GM23338 (cell line): ENCODE data around the gene PNPLA2. TPM values are rescaled to one million over a fixed set of nuclear protein-coding genes. Genes with fewer than 3 reads are reported as not detected.

ENCODE experiments used
- CREB1 ChIP-seq: fragments of 250-450 bp; sonication (Bioruptor Pico); IDR thresholded peaks from 2 replicates; pipeline ENCODE4 v1.5.0; 2020; ENCODE audit warnings: low read depth, mild to moderate bottlenecking, moderate library complexity
- EZH2 ChIP-seq: fragments of 200-600 bp; sonication (generic); IDR thresholded peaks from one replicate; pipeline ENCODE4 v1.8.0; 2017; ENCODE audit warnings: antibody characterized with exemption, mild to moderate bottlenecking, low read depth; ENCODE audit not compliant: unreplicated experiment
- EZH2phosphoT487 ChIP-seq: fragments of 200-600 bp; sonication (generic); IDR thresholded peaks from one replicate; pipeline ENCODE4 v1.8.1; 2018; ENCODE audit warnings: antibody characterized with exemption; ENCODE audit not compliant: unreplicated experiment
- JUNB ChIP-seq: IDR thresholded peaks from one replicate; pipeline ENCODE4 v1.6.1; 2016; ENCODE audit warnings: antibody characterized with exemption; ENCODE audit not compliant: unreplicated experiment
- NANOG ChIP-seq: IDR thresholded peaks from 2 replicates; pipeline ENCODE4 v1.6.1; 2016; ENCODE audit warnings: antibody characterized with exemption, borderline replicate concordance
- POLR2AphosphoS5 ChIP-seq: IDR thresholded peaks from 2 replicates; pipeline ENCODE4 v1.6.1; 2016; ENCODE audit warnings: antibody characterized with exemption, low read depth
- STAT1 ChIP-seq: IDR thresholded peaks from one replicate; pipeline ENCODE4 v1.6.1; 2016; ENCODE audit warnings: antibody characterized with exemption; ENCODE audit not compliant: unreplicated experiment
- ZNF114 ChIP-seq: fragments of 250-450 bp; sonication (Bioruptor Pico); IDR thresholded peaks from 2 replicates; pipeline ENCODE4 v1.5.0; 2020; ENCODE audit warnings: mild to moderate bottlenecking, moderate library complexity
- ZNF331 ChIP-seq: fragments of 250-450 bp; sonication (Bioruptor Pico); IDR thresholded peaks from 2 replicates; pipeline ENCODE4 v1.5.0; 2020; ENCODE audit warnings: low read depth, mild to moderate bottlenecking, moderate library complexity
- polyA plus RNA-seq: library from polyadenylated mRNA; unstranded; fragments of >200 nt; fragmentation: Nextera tagmentation; extraction: Ambion mirVana; gene quantifications from 2 replicates; pipeline ENCODE4 v1.2.1, GENCODE V29; 2016
- total RNA-seq: library from RNA; depleted of rRNA; stranded (reverse); fragments of >200 nt; shearing (Covaris generic); gene quantifications from 2 replicates; pipeline ENCODE4 v1.2.3, GENCODE V29; 2014
- TF ChIP-seq, protein P1 (sequence below): fragments of 250-450 bp; sonication (Bioruptor Pico); IDR thresholded peaks from 2 replicates; pipeline ENCODE4 v1.5.0; 2020; ENCODE audit warnings: mild to moderate bottlenecking, moderate library complexity
- TF ChIP-seq, protein P2 (sequence below): IDR thresholded peaks from 2 replicates; pipeline ENCODE4 v1.6.1; 2016; ENCODE audit warnings: antibody characterized with exemption

PNPLA2 gene
- total and polyA plus RNA-seq, 2 experiments from 2014 or later = 31.1 to 45.6 TPM

DNA sequence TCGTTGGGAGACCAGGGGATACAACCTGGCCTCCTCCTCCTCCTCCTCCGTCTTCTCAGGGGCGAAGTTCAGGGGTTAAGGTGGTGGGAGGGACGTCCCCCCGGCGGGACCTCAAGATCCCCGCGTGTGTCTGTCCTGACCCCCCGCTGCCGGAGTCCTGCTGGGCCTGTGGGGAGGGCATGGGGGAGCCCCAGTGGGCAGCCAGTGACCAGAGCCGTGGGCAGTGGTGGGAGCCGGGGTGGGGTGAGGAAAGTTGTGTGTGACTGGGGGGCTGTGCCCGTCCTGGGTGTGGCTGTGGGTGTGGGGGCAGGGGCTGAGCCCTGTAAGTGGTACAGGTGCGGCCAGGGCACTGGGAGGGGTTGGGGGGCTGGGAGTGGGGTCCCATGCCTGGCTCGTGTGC, 34.0 kb downstream of the PNPLA2 start (continued):
- TF ChIP-seq, protein P1, sequence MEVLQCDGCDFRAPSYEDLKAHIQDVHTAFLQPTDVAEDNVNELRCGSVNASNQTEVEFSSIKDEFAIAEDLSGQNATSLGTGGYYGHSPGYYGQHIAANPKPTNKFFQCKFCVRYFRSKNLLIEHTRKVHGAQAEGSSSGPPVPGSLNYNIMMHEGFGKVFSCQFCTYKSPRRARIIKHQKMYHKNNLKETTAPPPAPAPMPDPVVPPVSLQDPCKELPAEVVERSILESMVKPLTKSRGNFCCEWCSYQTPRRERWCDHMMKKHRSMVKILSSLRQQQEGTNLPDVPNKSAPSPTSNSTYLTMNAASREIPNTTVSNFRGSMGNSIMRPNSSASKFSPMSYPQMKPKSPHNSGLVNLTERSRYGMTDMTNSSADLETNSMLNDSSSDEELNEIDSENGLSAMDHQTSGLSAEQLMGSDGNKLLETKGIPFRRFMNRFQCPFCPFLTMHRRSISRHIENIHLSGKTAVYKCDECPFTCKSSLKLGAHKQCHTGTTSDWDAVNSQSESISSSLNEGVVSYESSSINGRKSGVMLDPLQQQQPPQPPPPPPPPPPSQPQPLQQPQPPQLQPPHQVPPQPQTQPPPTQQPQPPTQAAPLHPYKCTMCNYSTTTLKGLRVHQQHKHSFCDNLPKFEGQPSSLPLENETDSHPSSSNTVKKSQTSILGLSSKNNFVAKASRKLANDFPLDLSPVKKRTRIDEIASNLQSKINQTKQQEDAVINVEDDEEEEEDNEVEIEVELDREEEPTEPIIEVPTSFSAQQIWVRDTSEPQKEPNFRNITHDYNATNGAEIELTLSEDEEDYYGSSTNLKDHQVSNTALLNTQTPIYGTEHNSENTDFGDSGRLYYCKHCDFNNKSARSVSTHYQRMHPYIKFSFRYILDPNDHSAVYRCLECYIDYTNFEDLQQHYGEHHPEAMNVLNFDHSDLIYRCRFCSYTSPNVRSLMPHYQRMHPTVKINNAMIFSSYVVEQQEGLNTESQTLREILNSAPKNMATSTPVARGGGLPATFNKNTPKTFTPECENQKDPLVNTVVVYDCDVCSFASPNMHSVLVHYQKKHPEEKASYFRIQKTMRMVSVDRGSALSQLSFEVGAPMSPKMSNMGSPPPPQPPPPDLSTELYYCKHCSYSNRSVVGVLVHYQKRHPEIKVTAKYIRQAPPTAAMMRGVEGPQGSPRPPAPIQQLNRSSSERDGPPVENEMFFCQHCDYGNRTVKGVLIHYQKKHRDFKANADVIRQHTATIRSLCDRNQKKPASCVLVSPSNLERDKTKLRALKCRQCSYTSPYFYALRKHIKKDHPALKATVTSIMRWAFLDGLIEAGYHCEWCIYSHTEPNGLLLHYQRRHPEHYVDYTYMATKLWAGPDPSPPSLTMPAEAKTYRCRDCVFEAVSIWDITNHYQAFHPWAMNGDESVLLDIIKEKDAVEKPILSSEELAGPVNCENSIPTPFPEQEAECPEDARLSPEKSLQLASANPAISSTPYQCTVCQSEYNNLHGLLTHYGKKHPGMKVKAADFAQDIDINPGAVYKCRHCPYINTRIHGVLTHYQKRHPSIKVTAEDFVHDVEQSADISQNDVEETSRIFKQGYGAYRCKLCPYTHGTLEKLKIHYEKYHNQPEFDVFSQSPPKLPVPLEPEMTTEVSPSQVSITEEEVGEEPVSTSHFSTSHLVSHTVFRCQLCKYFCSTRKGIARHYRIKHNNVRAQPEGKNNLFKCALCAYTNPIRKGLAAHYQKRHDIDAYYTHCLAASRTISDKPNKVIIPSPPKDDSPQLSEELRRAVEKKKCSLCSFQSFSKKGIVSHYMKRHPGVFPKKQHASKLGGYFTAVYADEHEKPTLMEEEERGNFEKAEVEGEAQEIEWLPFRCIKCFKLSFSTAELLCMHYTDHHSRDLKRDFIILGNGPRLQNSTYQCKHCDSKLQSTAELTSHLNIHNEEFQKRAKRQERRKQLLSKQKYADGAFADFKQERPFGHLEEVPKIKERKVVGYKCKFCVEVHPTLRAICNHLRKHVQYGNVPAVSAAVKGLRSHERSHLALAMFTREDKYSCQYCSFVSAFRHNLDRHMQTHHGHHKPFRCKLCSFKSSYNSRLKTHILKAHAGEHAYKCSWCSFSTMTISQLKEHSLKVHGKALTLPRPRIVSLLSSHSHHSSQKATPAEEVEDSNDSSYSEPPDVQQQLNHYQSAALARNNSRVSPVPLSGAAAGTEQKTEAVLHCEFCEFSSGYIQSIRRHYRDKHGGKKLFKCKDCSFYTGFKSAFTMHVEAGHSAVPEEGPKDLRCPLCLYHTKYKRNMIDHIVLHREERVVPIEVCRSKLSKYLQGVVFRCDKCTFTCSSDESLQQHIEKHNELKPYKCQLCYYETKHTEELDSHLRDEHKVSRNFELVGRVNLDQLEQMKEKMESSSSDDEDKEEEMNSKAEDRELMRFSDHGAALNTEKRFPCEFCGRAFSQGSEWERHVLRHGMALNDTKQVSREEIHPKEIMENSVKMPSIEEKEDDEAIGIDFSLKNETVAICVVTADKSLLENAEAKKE (CRISPR knock-in tag) = no peak
- TF ChIP-seq ZNF331 (no peak), NANOG (no peak), JUNB (no peak), CREB1 (CRISPR knock-in tag) (no peak), EZH2phosphoT487 (no peak), STAT1 (no peak), POLR2AphosphoS5 (no peak), EZH2 (no peak), ZNF114 (CRISPR knock-in tag) (no peak)
- TF ChIP-seq, protein P2, sequence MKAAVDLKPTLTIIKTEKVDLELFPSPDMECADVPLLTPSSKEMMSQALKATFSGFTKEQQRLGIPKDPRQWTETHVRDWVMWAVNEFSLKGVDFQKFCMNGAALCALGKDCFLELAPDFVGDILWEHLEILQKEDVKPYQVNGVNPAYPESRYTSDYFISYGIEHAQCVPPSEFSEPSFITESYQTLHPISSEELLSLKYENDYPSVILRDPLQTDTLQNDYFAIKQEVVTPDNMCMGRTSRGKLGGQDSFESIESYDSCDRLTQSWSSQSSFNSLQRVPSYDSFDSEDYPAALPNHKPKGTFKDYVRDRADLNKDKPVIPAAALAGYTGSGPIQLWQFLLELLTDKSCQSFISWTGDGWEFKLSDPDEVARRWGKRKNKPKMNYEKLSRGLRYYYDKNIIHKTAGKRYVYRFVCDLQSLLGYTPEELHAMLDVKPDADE = no peak
